DOHH2 (cell line): ENCODE results near the gene NT5DC1.

ENCODE experiments used
- H3F3A ChIP-seq: fragments of 200-600 bp; sonication (generic), shearing (Covaris generic); 2 replicates; pipeline ENCODE4 v1.6.0; 2016; ENCODE audit warnings: antibody characterized with exemption, mild to moderate bottlenecking; ENCODE audit not compliant: control insufficient read depth, insufficient read depth
- H3K27ac ChIP-seq: fragments of 200-600 bp; sonication (generic); 2 replicates; pipeline ENCODE4 v1.5.1; 2014; ENCODE audit warnings: low read depth, mild to moderate bottlenecking, low read length, moderate library complexity
- H3K27me3 ChIP-seq: fragments of 200-600 bp; sonication (generic); 2 replicates; pipeline ENCODE4 v1.6.1; 2014; ENCODE audit warnings: mild to moderate bottlenecking, low read length, mixed read lengths; ENCODE audit not compliant: control insufficient read depth
- H3K36me3 ChIP-seq: fragments of 200-600 bp; sonication (generic); 2 replicates; pipeline ENCODE4 v1.6.1; 2014; ENCODE audit warnings: mild to moderate bottlenecking, low read length, moderate library complexity, mixed read lengths; ENCODE audit not compliant: control insufficient read depth
- H3K4me1 ChIP-seq: fragments of 200-600 bp; sonication (generic); 2 replicates; pipeline ENCODE4 v1.6.1; 2014; ENCODE audit warnings: mild to moderate bottlenecking, low read length, mixed read lengths; ENCODE audit not compliant: control insufficient read depth
- H3K4me2 ChIP-seq: fragments of 200-600 bp; sonication (generic); 2 replicates; pipeline ENCODE4 v1.6.0; 2014; ENCODE audit warnings: mild to moderate bottlenecking, low read length, moderate library complexity
- H3K4me3 ChIP-seq: fragments of 200-600 bp; sonication (generic); 2 replicates; pipeline ENCODE4 v1.5.1; 2014; ENCODE audit warnings: mild to moderate bottlenecking, low read length, mixed read lengths
- H3K79me2 ChIP-seq: fragments of 200-600 bp; sonication (generic); 2 replicates; pipeline ENCODE4 v1.6.1; 2014; ENCODE audit warnings: mild to moderate bottlenecking, low read length, mixed read lengths; ENCODE audit not compliant: control insufficient read depth
- H3K9me2 ChIP-seq: fragments of 200-600 bp; sonication (generic); replicated peaks from 2 replicates; pipeline ENCODE4 v1.6.1; 2014; ENCODE audit warnings: mild to moderate bottlenecking, low read length, mixed read lengths; ENCODE audit not compliant: control insufficient read depth
- H3K9me3 ChIP-seq: fragments of 200-600 bp; sonication (generic); 2 replicates; pipeline ENCODE4 v1.6.1; 2014; ENCODE audit warnings: antibody characterized with exemption, low read length, mixed read lengths; ENCODE audit not compliant: control insufficient read depth, insufficient read depth
- H4K20me1 ChIP-seq: fragments of 200-600 bp; sonication (generic); 2 replicates; pipeline ENCODE4 v1.6.0; 2014; ENCODE audit warnings: low read depth, mild to moderate bottlenecking, antibody characterized with exemption, low read length, moderate library complexity; ENCODE audit not compliant: control insufficient read depth, insufficient read depth
- EZH2phosphoT487 ChIP-seq: fragments of 200-600 bp; sonication (generic); IDR thresholded peaks from 2 replicates; pipeline ENCODE4 v1.6.1; 2017; ENCODE audit warnings: borderline replicate concordance, mild to moderate bottlenecking, antibody characterized with exemption, low read length, moderate library complexity, mixed read lengths
- TF ChIP-seq, protein P1 (sequence below): fragments of 200-600 bp; sonication (generic); IDR thresholded peaks from one replicate; pipeline ENCODE4 v1.5.1; 2014; ENCODE audit warnings: antibody characterized with exemption, mild to moderate bottlenecking, low read depth, low read length; ENCODE audit not compliant: poor library complexity, severe bottlenecking

NT5DC1 gene

DNA sequence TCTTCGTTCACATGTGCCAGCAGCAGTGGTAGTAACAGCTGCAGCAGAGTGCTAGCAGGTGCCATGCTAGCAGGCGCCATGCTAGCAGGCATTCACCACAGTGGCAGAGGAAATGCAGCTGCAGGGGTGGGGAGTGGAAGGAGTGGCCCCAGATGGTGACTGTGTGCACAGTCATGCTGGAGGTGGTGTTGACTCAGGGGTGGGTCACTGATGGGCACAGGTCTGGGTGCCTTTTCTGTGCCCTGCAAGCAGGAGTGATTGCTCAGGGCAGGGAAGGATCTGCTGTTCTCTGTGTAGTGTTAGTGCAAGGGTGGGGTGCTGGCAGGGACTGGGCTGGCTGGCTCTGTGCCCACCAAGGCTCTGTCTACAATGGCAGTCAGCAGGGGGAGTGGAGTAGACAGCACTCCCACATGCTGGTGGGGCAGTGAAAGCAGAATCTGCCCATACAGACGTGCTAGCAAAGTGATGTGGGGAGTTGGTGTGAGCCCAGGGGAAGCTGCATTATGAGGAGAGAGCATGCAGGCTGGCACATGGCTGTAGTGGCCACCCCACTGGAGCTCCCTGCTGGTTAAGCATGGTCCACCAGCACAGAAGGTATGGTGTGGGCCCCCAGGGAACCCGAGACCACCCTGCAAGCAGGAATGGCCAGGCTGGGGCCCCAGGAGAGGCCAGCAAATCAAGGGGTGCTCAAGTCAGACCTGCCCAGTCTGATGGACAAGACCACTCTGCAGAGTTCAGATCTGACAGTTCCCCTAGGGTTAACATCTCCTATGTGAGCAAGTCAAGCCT lies 164.6 kb downstream of the NT5DC1 start:
- no peaks in the 10 kb centered on the region for H3K79me2 ChIP-seq
- H4K20me1 ChIP-seq = no peaks in the 10 kb centered on the region
- TF ChIP-seq EZH2phosphoT487 = no peak
- TF ChIP-seq, protein P1, sequence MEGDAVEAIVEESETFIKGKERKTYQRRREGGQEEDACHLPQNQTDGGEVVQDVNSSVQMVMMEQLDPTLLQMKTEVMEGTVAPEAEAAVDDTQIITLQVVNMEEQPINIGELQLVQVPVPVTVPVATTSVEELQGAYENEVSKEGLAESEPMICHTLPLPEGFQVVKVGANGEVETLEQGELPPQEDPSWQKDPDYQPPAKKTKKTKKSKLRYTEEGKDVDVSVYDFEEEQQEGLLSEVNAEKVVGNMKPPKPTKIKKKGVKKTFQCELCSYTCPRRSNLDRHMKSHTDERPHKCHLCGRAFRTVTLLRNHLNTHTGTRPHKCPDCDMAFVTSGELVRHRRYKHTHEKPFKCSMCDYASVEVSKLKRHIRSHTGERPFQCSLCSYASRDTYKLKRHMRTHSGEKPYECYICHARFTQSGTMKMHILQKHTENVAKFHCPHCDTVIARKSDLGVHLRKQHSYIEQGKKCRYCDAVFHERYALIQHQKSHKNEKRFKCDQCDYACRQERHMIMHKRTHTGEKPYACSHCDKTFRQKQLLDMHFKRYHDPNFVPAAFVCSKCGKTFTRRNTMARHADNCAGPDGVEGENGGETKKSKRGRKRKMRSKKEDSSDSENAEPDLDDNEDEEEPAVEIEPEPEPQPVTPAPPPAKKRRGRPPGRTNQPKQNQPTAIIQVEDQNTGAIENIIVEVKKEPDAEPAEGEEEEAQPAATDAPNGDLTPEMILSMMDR = no peak
- peaks cover 9% of the 10 kb centered on the region for H3F3A ChIP-seq
- peaks cover 3% of the 10 kb centered on the region; the same call in 1 of the 2 replicates for H3K9me3 ChIP-seq
- H3K4me3 ChIP-seq = no peak overlapping the region
- H3K4me2 ChIP-seq = no peak overlapping the region
- no peak overlapping the region for H3K27ac ChIP-seq
- H3K36me3 ChIP-seq = no peaks in the 10 kb centered on the region; the same call in none of the 2 replicates
- no peaks in the 10 kb centered on the region for H3K27me3 ChIP-seq
- peaks cover 8% of the 10 kb centered on the region for H3K4me1 ChIP-seq
- H3K9me2 ChIP-seq = no peaks in the 10 kb centered on the region

DNA sequence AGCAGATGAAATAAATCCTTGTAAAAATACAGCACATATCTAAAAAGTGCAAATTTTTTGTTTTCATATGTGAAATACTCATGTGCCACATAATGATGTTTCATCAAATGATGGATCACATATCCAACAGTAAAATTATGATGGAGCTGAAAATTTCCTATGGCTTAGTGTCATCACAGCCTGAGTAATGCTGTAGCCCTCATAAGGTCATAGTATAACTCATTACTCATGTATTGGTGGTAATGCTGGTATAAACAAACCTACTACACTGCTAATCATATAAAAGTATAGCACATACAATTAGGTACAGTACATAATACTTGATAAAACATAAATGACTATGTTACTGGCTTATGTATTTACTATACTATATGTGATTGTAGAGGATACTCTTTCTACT lies 166.2 kb downstream of the NT5DC1 start:
- Histone ChIP-seq H3K79me2 (no peaks in the 10 kb centered on the region), H3K36me3 (no peaks in the 10 kb centered on the region; the same call in none of the 2 replicates), H3K9me3 (peaks cover 3% of the 10 kb centered on the region; the same call in 1 of the 2 replicates), H3K27me3 (no peaks in the 10 kb centered on the region), H3K9me2 (no peaks in the 10 kb centered on the region), H3K4me2 (no peak overlapping the region), H4K20me1 (no peaks in the 10 kb centered on the region), H3K4me1 (peaks cover 8% of the 10 kb centered on the region), H3K27ac (no peak overlapping the region), H3F3A (peaks cover 9% of the 10 kb centered on the region), H3K4me3 (no peak overlapping the region)
- TF ChIP-seq EZH2phosphoT487 = no peak
- TF ChIP-seq, protein P1 = no peak

DNA sequence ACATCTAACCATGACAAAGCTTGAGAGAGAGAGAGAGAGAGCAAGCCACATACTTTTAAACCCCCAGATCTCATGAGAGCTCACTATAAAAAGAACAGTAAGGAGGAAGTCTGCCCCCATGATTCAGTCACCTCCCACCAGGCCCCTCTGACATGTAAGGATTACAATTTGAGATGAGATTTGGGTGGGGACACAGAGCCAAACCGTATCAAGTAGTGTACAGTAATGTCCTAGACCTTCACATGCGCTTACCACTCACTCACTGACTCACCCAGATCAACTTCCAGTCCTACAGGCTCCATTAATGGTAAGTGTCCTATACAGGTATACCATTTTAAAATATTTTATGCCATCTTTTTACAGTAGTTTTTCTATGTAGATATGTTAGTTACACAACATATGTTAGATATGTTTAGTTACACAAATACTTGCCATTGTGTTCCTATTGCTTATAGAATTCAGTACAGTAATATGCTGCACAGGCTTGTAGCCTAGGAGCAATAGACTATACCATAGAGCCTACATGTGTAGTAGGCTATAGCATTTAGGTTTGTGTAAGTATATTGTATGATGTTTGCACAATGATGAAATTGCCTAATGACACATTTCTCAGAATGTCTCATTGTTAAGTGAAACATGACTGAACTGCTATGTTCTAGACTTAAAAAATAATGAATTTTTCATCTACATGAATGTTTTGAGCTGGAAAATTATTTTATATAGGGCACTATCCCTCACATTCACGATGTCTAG lies 167.4 kb downstream of the NT5DC1 start:
- H3K4me2 ChIP-seq = no peak overlapping the region
- TF ChIP-seq EZH2phosphoT487 = no peak
- TF ChIP-seq, protein P1 = no peak
- H3K4me3 ChIP-seq = no peak overlapping the region
- H4K20me1 ChIP-seq = no peaks in the 10 kb centered on the region
- no peak overlapping the region for H3K27ac ChIP-seq
- no peaks in the 10 kb centered on the region; the same call in none of the 2 replicates for H3K36me3 ChIP-seq
- peaks cover 3% of the 10 kb centered on the region; the same call in 1 of the 2 replicates for H3K9me3 ChIP-seq
- peaks cover 8% of the 10 kb centered on the region for H3K4me1 ChIP-seq
- H3K9me2 ChIP-seq = no peaks in the 10 kb centered on the region
- peaks cover 9% of the 10 kb centered on the region for H3F3A ChIP-seq
- no peaks in the 10 kb centered on the region for H3K79me2 ChIP-seq
- no peaks in the 10 kb centered on the region for H3K27me3 ChIP-seq
